ENCODE measurements around the gene CARMIL1.

CARMIL1 gene

GRCh38 chr6:25485821-25486534 lies 206.8 kb downstream of the CARMIL1 start:
- DNase-seq: no peak

GRCh38 chr6:25486550-25486949 lies 207.4 kb downstream of the CARMIL1 start:
- DNase-seq: no peak

GRCh38 chr6:25487012-25487411 lies 207.8 kb downstream of the CARMIL1 start:
- no peak for DNase-seq

- DNase-seq: no peak
These were observed 209.0 kb downstream of the CARMIL1 start for GRCh38 chr6:25488156-25488555.

GRCh38 chr6:25489399-25489798 lies 210.2 kb downstream of the CARMIL1 start:
- no peak for DNase-seq

- DNase-seq: peak; percentile 65
These were observed 211.0 kb downstream of the CARMIL1 start for GRCh38 chr6:25490018-25490801.

- no peak for DNase-seq
These were observed 213.8 kb downstream of the CARMIL1 start for GRCh38 chr6:25492951-25493350.

- DNase-seq: no peak
These were observed 215.3 kb downstream of the CARMIL1 start for GRCh38 chr6:25494469-25494868.

GRCh38 chr6:25497383-25498040 lies 218.3 kb downstream of the CARMIL1 start:
- no peak for DNase-seq

GRCh38 chr6:25498505-25498904 lies 219.3 kb downstream of the CARMIL1 start:
- no peak for DNase-seq

- no peak for DNase-seq
These were observed 220.6 kb downstream of the CARMIL1 start for GRCh38 chr6:25499615-25500235.

- DNase-seq: no peak
These were observed 224.5 kb downstream of the CARMIL1 start for GRCh38 chr6:25503686-25504085.

- DNase-seq: no peak
These were observed 225.5 kb downstream of the CARMIL1 start for GRCh38 chr6:25504661-25505060.

- no peak for DNase-seq
These were observed 226.8 kb downstream of the CARMIL1 start for GRCh38 chr6:25506020-25506419.

- DNase-seq: no peak
These were observed 228.9 kb downstream of the CARMIL1 start for GRCh38 chr6:25508051-25508450.

- DNase-seq: no peak
These were observed 232.2 kb downstream of the CARMIL1 start for GRCh38 chr6:25511376-25511775.

GRCh38 chr6:25512560-25512959 lies 233.4 kb downstream of the CARMIL1 start:
- DNase-seq: no peak

- no peak for DNase-seq
These were observed 240.7 kb downstream of the CARMIL1 start for GRCh38 chr6:25519856-25520255.

GRCh38 chr6:25524542-25524941 lies 245.4 kb downstream of the CARMIL1 start:
- no peak for DNase-seq

GRCh38 chr6:25525078-25525477 lies 245.9 kb downstream of the CARMIL1 start:
- no peak for DNase-seq

- no peak for DNase-seq
These were observed 255.9 kb downstream of the CARMIL1 start for GRCh38 chr6:25534942-25535631.

GRCh38 chr6:25535632-25536225 lies 256.6 kb downstream of the CARMIL1 start:
- no peak for DNase-seq

Measured in activated T-cell treated with anti-CD3 and anti-CD28 coated beads, Interleukin-2, amount 50 U/mL, for 1 hour (primary cell).